K562 (cell line): ENCODE data around the gene ALKBH4.

ENCODE experiments used
- CHD4 ChIP-seq: fragments of 200-600 bp; sonication (generic); IDR thresholded peaks from 3 replicates; pipeline ENCODE4 v1.6.1; 2012; ENCODE audit warnings: low read depth, mild to moderate bottlenecking, mixed read lengths, low read length, inconsistent platforms; ENCODE audit not compliant: insufficient read depth, insufficient replicate concordance, poor library complexity, severe bottlenecking
- CTCF ChIP-seq, 3 experiments: IDR thresholded peaks in 2 of 3; conservative IDR thresholded peaks in 1 of 3; 2 replicates each; pipeline ENCODE4 v1.5.1; 2011 to 2012; ENCODE audit warnings: low read length in 3 of 3, mild to moderate bottlenecking in 3 of 3, control low read depth in 2 of 3, improper control_type of control experiment in 1 of 3, inconsistent platforms in 1 of 3, low read depth in 1 of 3, mixed read lengths in 1 of 3, moderate library complexity in 1 of 3; ENCODE audit not compliant: insufficient read depth in 2 of 3
- ELK1 ChIP-seq: sonication (generic); formaldehyde crosslinking; IDR thresholded peaks from 2 replicates; pipeline ENCODE4 v1.8.1; 2022; ENCODE audit warnings: missing genetic modification reagents
- NFATC3 ChIP-seq: fragments of 450-650 bp; IDR thresholded peaks from 2 replicates; pipeline ENCODE4 v1.6.1; 2017; ENCODE audit warnings: mild to moderate bottlenecking
- POLR2A ChIP-seq: fragments of 450-650 bp; conservative IDR thresholded peaks from 2 replicates; pipeline ENCODE4 v1.6.1; 2016
- POLR2AphosphoS5 ChIP-seq: IDR thresholded peaks from 2 replicates; pipeline ENCODE4 v1.6.1; 2011; ENCODE audit warnings: mild to moderate bottlenecking, low read depth, low read length, moderate library complexity; ENCODE audit not compliant: control insufficient read depth, insufficient read depth
- RAD51 ChIP-seq: fragments of 450-650 bp; IDR thresholded peaks from 2 replicates; pipeline ENCODE4 v1.7.1; 2016; ENCODE audit warnings: low read depth, mild to moderate bottlenecking, borderline replicate concordance
- RFX5 ChIP-seq: IDR thresholded peaks from 2 replicates; pipeline ENCODE4 v1.6.1; 2011; ENCODE audit warnings: low read depth, mild to moderate bottlenecking, improper control_type of control experiment, low read length
- RREB1 ChIP-seq: fragments of 250-450 bp; sonication (Bioruptor Pico); IDR thresholded peaks from 2 replicates; pipeline ENCODE4 v1.4.0; 2020
- SMARCE1 ChIP-seq: fragments of 450-650 bp; IDR thresholded peaks from 2 replicates; pipeline ENCODE4 v1.7.1; 2016; ENCODE audit warnings: mild to moderate bottlenecking
- SP1 ChIP-seq: sonication (generic); formaldehyde crosslinking; IDR thresholded peaks from 2 replicates; pipeline ENCODE4 v1.8.1; 2022; ENCODE audit warnings: mild to moderate bottlenecking, missing genetic modification reagents
- USF2 ChIP-seq: sonication (generic); formaldehyde crosslinking; IDR thresholded peaks from 2 replicates; pipeline ENCODE4 v1.5.0; 2020; ENCODE audit warnings: missing genetic modification reagents
- XRCC4 ChIP-seq: IDR thresholded peaks from one replicate; pipeline ENCODE4 v1.6.1; 2011; ENCODE audit not compliant: insufficient read depth, insufficient read length; ENCODE audit errors: extremely low read depth

GRCh38 chr7:102429141-102429899 lies 35.3 kb downstream of the ALKBH4 start:
- TF ChIP-seq SP1 (CRISPR knock-in tag) (no peak), ELK1 (CRISPR knock-in tag) (no peak), CHD4 (no peak), XRCC4 (no peak), NFATC3 (no peak), RAD51 (no peak), POLR2AphosphoS5 (no peak), POLR2A (no peak), RFX5 (no peak), CTCF (IDR thresholded peaks at IDR 0.05 in 2 of 3, conservative IDR thresholded peaks at IDR 0.05 in 1 of 3; ENCODE audit: insufficient read depth in 2 of 3, low read depth in 1 of 3, low read length in 3 of 3) (no peak), RREB1 (CRISPR knock-in tag) (no peak), USF2 (CRISPR knock-in tag) (no peak), SMARCE1 (no peak)
